Measurements from ENCODE around the gene MRPS6. TPM values are rescaled to one million over a fixed set of nuclear protein-coding genes. Genes with fewer than 3 reads are reported as not detected.

MRPS6 gene
- total and polyA plus RNA-seq, 10 of the 15 experiments (the other 5 are each of a cell fraction or from before 2014, with no cell fraction given): 32.5 to 232 (median 90.3) TPM

GRCh38 chr21:34157521-34157920, 84.1 kb downstream of the MRPS6 start:
- intact Hi-C loops (cut with micrococcal nuclease; ENCODE audit: unreplicated experiment): no loop called here
- H3K9me3 ChIP-seq (replicated peaks; ENCODE audit: control insufficient read depth, insufficient read depth, low read length): no peaks in the 10 kb centered on the region; the same call in 2 of the 3 replicates
- H3K36me3 ChIP-seq (ENCODE audit: control insufficient read depth in 2 of 2, insufficient read depth in 2 of 2, low read length in 1 of 2): no peaks in the 10 kb centered on the region
- POLR2A ChIA-PET: interaction anchor here (0.6 to 0.7 kb wide), 2 partner anchors 21 to 134 kb away, joined by 3 read pairs; no protein-coding TSS in a partner anchor
- TF ChIP-seq CEBPZ (IDR thresholded peaks at IDR 0.05; ENCODE audit: low read depth, low read length) (no peak), NBN (IDR thresholded peaks at IDR 0.05) (no peak), BCL11A (IDR thresholded peaks at IDR 0.05; ENCODE audit: low read depth, low read length) (no peak), GATAD2B (conservative IDR thresholded peaks at IDR 0.05; ENCODE audit: low read depth) (no peak), CTCF (IDR thresholded peaks at IDR 0.05 in 2 of 3, conservative IDR thresholded peaks at IDR 0.05 in 1 of 3; ENCODE audit: control insufficient read depth in 2 of 3, extremely low read depth in 1 of 3, insufficient read depth in 1 of 3, low read depth in 3 of 3, low read length in 3 of 3) (no peak), ZNF217 (IDR thresholded peaks at IDR 0.05) (no peak), HDAC2 (IDR thresholded peaks at IDR 0.05) (no peak), CBX3 (IDR thresholded peaks at IDR 0.05; ENCODE audit: borderline replicate concordance, low read depth) (no peak), ZNF274 (IDR thresholded peaks at IDR 0.05; ENCODE audit: insufficient read depth, insufficient read length) (no peak), CHD4 (IDR thresholded peaks at IDR 0.05) (no peak), HCFC1 (IDR thresholded peaks at IDR 0.05; ENCODE audit: low read length) (no peak), MEF2B (IDR thresholded peaks at IDR 0.05; ENCODE audit: partially characterized antibody, poor library complexity, severe bottlenecking) (no peak)
- H3K4me1 ChIP-seq (ENCODE audit: control insufficient read depth, insufficient read depth, low read length): no peaks in the 10 kb centered on the region
- no peaks in the 10 kb centered on the region for H3K27me3 ChIP-seq (replicated peaks in 1 of 2; ENCODE audit: control insufficient read depth in 2 of 2, insufficient read depth in 2 of 2, low read length in 1 of 2)
- H3K4me2 ChIP-seq (ENCODE audit: control insufficient read depth, insufficient read depth): no peak overlapping the region
- in situ Hi-C loops (cut with MboI): no loop called here
- H2AFZ ChIP-seq (ENCODE audit: control insufficient read depth, low read depth, low read length): no peak overlapping the region
- RAD21 ChIA-PET (ENCODE audit: unreplicated experiment): no interaction called here
- CTCF ChIA-PET: no interaction called here
- no peak overlapping the region for H3K4me3 ChIP-seq
- no TSS peak for BruUV-seq (replicated peaks)
- H3K27ac ChIP-seq (ENCODE audit: control insufficient read depth, insufficient read depth): no peak overlapping the region
- H3K9ac ChIP-seq (ENCODE audit: control insufficient read depth, insufficient read depth, low read length): no peak overlapping the region
- H4K20me1 ChIP-seq (ENCODE audit: control insufficient read depth, insufficient read depth): no peaks in the 10 kb centered on the region
- no peaks in the 10 kb centered on the region for H3K79me2 ChIP-seq (ENCODE audit: control insufficient read depth, insufficient read depth, low read length)
- no peak for FAIRE-seq
- 93% methylated on average over 2 of the region's 2 CpGs for WGBS (ENCODE audit: insufficient coverage, insufficient replicate concordance, low lambda C conversion rate, missing lambda C conversion rate)
- no peak for DNase-seq (ENCODE audit: low read depth, low spot score)
- SMC1A ChIA-PET (ENCODE audit: uncharacterized antibody, unreplicated experiment): no interaction called here
- ATAC-seq: no peak

All from GM12878 (cell line).